Measurements from ENCODE around the gene HNRNPL. TPM values are rescaled to one million over a fixed set of nuclear protein-coding genes. Genes with fewer than 3 reads are reported as not detected.
A peak's percentile ranks its signal among the peaks of the same experiment; 100 is the strongest.
"Not testable (repeated sequence)": the region's sequence is repeated elsewhere in the genome, so short reads cannot be mapped to it uniquely, and the experiment has no call there.

The HNRNPL gene
- total and polyA plus RNA-seq, 2 donors (not counting 1 experiment from before 2014, with no cell fraction given), result 292 to 418 TPM

DNA sequence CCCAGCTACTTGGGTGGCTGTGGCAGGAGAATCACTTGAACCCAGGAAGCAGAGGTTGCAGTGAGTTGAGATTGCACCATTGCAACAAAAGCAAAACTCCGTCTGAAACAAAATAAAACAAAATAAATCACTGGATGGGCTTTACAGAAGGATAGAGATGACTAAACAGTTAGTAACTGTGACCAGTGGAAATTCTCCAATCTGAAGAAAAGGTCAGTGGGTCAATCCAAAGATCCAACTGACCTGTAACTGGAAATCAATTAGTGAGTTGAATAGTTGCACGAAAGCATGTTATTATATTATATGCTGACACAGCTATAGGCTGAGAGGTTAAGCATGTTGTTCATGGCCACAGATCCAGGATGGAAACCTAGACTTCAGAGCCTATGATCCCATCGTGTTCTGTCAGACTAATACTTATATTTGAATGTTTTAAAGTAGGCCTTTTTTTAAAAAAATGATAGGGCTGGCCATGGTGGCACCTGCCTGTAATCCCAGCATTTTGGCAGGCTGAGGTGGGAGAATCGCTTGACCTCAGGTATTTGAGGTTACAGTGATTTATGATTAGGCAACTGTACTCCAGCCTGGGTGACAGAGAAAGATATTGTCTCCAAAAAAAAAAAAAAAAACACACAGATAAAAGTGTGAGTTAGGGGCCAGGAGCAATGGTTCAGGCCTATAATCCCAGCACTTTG, 19.6 kb downstream of the HNRNPL start:
- Histone ChIP-seq H3K9me3 (ENCODE audit: control extremely low read depth in 1 of 3, control insufficient read depth in 2 of 3, insufficient read depth in 1 of 3, low read length in 2 of 3) (no peaks in the 10 kb centered on the region), H3K27me3 (replicated peaks in 1 of 4; ENCODE audit: control extremely low read depth in 1 of 4, control insufficient read depth in 3 of 4, insufficient read depth in 4 of 4, low read length in 3 of 4) (no peaks in the 10 kb centered on the region), H3K36me3 (replicated peaks in 1 of 2; ENCODE audit: control extremely low read depth in 1 of 2, control insufficient read depth in 1 of 2, extremely low read depth in 1 of 2, insufficient read depth in 2 of 2, low read length in 1 of 2) (peaks cover 5 to 25% of the 10 kb centered on the region in 2 experiments), H3K79me2 (ENCODE audit: control insufficient read depth, insufficient read depth, low read length) (peaks cover 74% of the 10 kb centered on the region), H3K4me2 (replicated peaks; ENCODE audit: low read depth, low read length, poor library complexity, severe bottlenecking) (peak overlapping the region; percentile 97), H3K4me3 (ENCODE audit: control extremely low read depth in 1 of 5, extremely low read depth in 1 of 5, insufficient read depth in 1 of 5, low read depth in 2 of 5, low read length in 4 of 5) (no peak overlapping the region), H4K20me1 (ENCODE audit: control insufficient read depth, insufficient read depth, low read length, poor library complexity, severe bottlenecking) (peaks cover 15% of the 10 kb centered on the region), H3K4me1 (ENCODE audit: control insufficient read depth in 2 of 2, insufficient read depth in 2 of 2, low read length in 2 of 2) (peaks cover 10 to 18% of the 10 kb centered on the region in 2 donors), H2AFZ (ENCODE audit: insufficient read depth, low read depth, low read length, poor library complexity, severe bottlenecking) (no peak overlapping the region), H3K27ac (ENCODE audit: low read length in 2 of 2) (no peak overlapping the region), H3K9ac (ENCODE audit: low read length) (no peak overlapping the region)
- ATAC-seq (ENCODE audit: low read depth) (no peak), DNase-seq (no peak)
- Mint-ChIP-seq H3K4me3 (peak overlapping the region; percentile 96), H3K27me3 (no peaks in the 10 kb centered on the region), H3K4me1 (peaks cover 25% of the 10 kb centered on the region), H3K27ac (peak overlapping the region; percentile 94), H3K9me3 (ENCODE audit: insufficient read depth) (no peaks in the 10 kb centered on the region)
- intact Hi-C loops (cut with micrococcal nuclease), result loop anchor here (2.0 to 5.0 kb wide), 3 partner anchors 57 to 98 kb away; no protein-coding TSS in a partner anchor
- POLR2A ChIA-PET, result interaction anchor here (0.5 to 1.3 kb wide), 5 partner anchors 8 to 315 kb away, joined by 3 to 5 read pairs (median 3); no protein-coding TSS in a partner anchor
- TF ChIP-seq, protein P1, sequence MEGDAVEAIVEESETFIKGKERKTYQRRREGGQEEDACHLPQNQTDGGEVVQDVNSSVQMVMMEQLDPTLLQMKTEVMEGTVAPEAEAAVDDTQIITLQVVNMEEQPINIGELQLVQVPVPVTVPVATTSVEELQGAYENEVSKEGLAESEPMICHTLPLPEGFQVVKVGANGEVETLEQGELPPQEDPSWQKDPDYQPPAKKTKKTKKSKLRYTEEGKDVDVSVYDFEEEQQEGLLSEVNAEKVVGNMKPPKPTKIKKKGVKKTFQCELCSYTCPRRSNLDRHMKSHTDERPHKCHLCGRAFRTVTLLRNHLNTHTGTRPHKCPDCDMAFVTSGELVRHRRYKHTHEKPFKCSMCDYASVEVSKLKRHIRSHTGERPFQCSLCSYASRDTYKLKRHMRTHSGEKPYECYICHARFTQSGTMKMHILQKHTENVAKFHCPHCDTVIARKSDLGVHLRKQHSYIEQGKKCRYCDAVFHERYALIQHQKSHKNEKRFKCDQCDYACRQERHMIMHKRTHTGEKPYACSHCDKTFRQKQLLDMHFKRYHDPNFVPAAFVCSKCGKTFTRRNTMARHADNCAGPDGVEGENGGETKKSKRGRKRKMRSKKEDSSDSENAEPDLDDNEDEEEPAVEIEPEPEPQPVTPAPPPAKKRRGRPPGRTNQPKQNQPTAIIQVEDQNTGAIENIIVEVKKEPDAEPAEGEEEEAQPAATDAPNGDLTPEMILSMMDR (IDR thresholded peaks at IDR 0.05), result no peak
- no peak for TF ChIP-seq EZH2 (IDR thresholded peaks at IDR 0.05; ENCODE audit: borderline replicate concordance, insufficient read depth, low read depth, low read length, poor library complexity, severe bottlenecking)
- WGBS (ENCODE audit: insufficient coverage), result 100% methylated on average over 1 of the region's 4 CpGs
- CTCF ChIA-PET, result interaction anchor here (1.0 to 3.0 kb wide), 6 partner anchors 22 to 182 kb away, joined by 3 to 23 read pairs (median 4); partner anchors contain the start of genes MRPS12, RINL and SARS2

DNA sequence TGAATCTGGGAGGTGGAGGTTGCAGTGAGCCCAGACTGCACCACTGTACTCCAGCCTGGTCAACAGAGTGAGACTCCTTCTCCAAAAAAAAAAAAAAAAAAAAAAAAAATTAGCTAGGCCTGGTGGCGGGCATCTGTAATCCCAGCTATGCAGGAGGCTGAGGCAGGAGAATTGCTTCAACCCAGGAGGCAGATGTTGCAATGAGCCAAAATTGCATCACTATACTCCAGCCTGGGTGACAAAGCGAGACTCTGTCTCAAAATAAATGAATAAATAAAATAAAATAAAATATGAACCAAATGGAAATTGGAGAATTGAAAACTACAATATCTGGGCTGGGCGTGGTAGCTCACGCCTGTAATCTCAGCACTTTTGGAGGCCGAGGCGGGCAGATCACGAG, 20.6 kb downstream of the HNRNPL start:
- Histone ChIP-seq H3K4me1 (ENCODE audit: control insufficient read depth in 2 of 2, insufficient read depth in 2 of 2, low read length in 2 of 2) (peaks cover 10 to 18% of the 10 kb centered on the region in 2 donors), H3K36me3 (replicated peaks in 1 of 2; ENCODE audit: control extremely low read depth in 1 of 2, control insufficient read depth in 1 of 2, extremely low read depth in 1 of 2, insufficient read depth in 2 of 2, low read length in 1 of 2) (peaks cover 5 to 32% of the 10 kb centered on the region in 2 experiments), H3K79me2 (ENCODE audit: control insufficient read depth, insufficient read depth, low read length) (peaks cover 74% of the 10 kb centered on the region), H4K20me1 (ENCODE audit: control insufficient read depth, insufficient read depth, low read length, poor library complexity, severe bottlenecking) (peaks cover 15% of the 10 kb centered on the region)
- H3K27ac ChIP-seq (ENCODE audit: low read length in 2 of 2); H3K27me3 Mint-ChIP-seq; H3K4me3 Mint-ChIP-seq; DNase-seq; ATAC-seq (ENCODE audit: low read depth); H3K27ac Mint-ChIP-seq; intact Hi-C loops (cut with micrococcal nuclease); POLR2A ChIA-PET; H3K4me3 ChIP-seq (ENCODE audit: control extremely low read depth in 1 of 5, extremely low read depth in 1 of 5, insufficient read depth in 1 of 5, low read depth in 2 of 5, low read length in 4 of 5); H3K4me2 ChIP-seq (replicated peaks; ENCODE audit: low read depth, low read length, poor library complexity, severe bottlenecking); H3K9ac ChIP-seq (ENCODE audit: low read length); H3K27me3 ChIP-seq (replicated peaks in 1 of 4; ENCODE audit: control extremely low read depth in 1 of 4, control insufficient read depth in 3 of 4, insufficient read depth in 4 of 4, low read length in 3 of 4); H3K9me3 Mint-ChIP-seq (ENCODE audit: insufficient read depth); H3K9me3 ChIP-seq (ENCODE audit: control extremely low read depth in 1 of 3, control insufficient read depth in 2 of 3, insufficient read depth in 1 of 3, low read length in 2 of 3); H2AFZ ChIP-seq (ENCODE audit: insufficient read depth, low read depth, low read length, poor library complexity, severe bottlenecking): not testable (repeated sequence)
- 80% methylated on average over 1 of the region's 7 CpGs for WGBS (ENCODE audit: insufficient coverage)
- CTCF ChIA-PET, result interaction anchor here (0.6 to 1.2 kb wide), 4 partner anchors 21 to 1644 kb away, joined by 3 read pairs; partner anchors contain the start of genes MRPS12 and SARS2
- peaks cover 27% of the 10 kb centered on the region for H3K4me1 Mint-ChIP-seq
